ENCODE measurements around the gene P2RX1. TPM values are rescaled to one million over a fixed set of nuclear protein-coding genes. Genes with fewer than 3 reads are reported as not detected.

P2RX1 gene
- total RNA-seq, 4 donors from 2014 or later, result 0.87 to 8.6 (median 4.9) TPM

DNA sequence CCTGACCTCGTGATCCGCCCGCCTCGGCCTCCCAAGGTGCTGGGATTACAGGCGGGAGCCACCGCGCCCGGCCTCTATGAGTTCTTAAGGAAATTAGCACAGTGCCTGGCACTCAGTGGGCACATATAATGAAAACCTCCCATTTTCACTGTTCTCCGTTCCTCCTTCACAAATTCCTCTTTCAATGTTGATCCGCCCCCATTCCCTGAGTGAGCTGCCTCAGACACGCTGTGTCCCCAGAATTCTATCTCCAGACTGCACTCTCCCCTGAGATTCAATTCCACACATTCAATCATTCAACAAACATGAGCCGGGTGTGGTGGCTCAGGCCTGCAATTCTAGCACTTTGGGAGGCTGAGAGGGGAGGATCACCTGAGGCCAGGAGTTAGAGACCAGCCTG lies 7.0 kb downstream of the P2RX1 start:
- no peaks in the 10 kb centered on the region for H3K27me3 ChIP-seq
- no peak overlapping the region for H3K27ac ChIP-seq
- H3K36me3 ChIP-seq, result no peaks in the 10 kb centered on the region
- H3K4me3 ChIP-seq, result no peak overlapping the region
- H3K9me3 ChIP-seq, result no peaks in the 10 kb centered on the region
- 82 to 83% methylated on average over 12 of the region's 12 CpGs for WGBS, 2 donors
- no peak for TF ChIP-seq EP300 (IDR thresholded peaks at IDR 0.05)
- TF ChIP-seq, protein P1, sequence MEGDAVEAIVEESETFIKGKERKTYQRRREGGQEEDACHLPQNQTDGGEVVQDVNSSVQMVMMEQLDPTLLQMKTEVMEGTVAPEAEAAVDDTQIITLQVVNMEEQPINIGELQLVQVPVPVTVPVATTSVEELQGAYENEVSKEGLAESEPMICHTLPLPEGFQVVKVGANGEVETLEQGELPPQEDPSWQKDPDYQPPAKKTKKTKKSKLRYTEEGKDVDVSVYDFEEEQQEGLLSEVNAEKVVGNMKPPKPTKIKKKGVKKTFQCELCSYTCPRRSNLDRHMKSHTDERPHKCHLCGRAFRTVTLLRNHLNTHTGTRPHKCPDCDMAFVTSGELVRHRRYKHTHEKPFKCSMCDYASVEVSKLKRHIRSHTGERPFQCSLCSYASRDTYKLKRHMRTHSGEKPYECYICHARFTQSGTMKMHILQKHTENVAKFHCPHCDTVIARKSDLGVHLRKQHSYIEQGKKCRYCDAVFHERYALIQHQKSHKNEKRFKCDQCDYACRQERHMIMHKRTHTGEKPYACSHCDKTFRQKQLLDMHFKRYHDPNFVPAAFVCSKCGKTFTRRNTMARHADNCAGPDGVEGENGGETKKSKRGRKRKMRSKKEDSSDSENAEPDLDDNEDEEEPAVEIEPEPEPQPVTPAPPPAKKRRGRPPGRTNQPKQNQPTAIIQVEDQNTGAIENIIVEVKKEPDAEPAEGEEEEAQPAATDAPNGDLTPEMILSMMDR (IDR thresholded peaks at IDR 0.05), result no peak
- no peak for DNase-seq (ENCODE audit: low spot score in 2 of 2)
- peaks cover 0 to 9% (median 3%) of the 10 kb centered on the region in 4 donors for H3K4me1 ChIP-seq

DNA sequence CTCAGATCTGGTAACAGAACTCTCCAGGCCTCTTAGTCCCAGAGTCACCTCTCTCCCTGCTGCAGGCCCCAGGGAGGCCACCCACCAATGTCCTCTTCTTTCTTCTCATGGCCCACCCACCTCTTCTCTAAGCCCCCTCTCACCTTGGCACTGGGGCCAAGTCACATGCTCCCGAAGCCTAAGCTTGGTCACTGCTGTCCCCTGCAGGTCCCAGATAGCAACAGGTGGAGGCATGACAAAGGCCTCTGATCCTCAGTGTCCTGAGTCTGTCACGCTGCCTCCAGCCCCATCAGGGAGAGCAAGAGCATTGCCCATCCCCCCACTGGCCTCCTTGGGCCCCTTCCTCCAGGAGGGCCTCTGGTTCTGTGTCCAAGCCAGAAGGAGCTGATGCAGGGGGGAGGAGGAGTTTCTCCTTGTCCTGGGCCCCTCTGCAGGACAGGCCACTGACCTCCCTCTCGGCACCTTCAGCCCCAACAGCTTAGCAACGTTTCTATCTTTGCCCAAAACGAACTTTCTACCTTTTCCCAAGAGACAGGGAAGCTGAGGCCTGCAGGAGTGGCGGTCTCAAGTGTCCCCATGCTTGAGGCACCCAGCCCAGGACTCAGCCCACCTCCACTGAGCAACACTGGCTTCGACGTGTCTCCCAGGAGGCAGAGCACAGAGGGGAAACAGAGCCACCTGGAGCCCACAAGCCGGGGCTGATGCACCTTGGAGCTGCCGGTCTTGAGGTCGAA lies 8.6 kb downstream of the P2RX1 start:
- H3K27ac ChIP-seq, result no peak overlapping the region
- 69% methylated on average over 11 of the region's 11 CpGs for WGBS, 2 donors

DNA sequence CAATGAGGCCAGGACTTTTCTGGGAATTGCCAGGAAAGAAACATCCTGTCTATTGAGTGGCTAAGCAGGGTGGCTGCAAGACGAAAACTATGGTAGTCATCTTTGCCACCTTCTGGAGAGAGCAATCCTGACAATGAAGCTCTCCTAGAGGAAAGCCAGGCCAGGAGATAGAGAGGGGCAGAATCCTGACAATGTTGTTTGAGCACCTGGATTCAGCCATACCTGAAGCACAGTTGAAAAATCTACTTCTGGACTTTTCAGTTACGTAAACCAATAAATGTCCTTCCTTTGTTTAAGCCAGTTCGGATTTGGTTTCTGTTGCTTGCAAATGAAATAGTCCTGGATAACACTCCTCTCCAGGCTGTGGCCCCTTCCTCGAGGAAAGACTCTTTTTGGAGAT lies 9.4 kb downstream of the P2RX1 start:
- WGBS, 2 donors, result 88 to 89% methylated on average over 4 of the region's 4 CpGs
- no peaks in the 10 kb centered on the region for H3K9me3 ChIP-seq

More for the DNA sequence above, 8.6 kb downstream of the P2RX1 start:
- Histone ChIP-seq H3K9me3 (no peaks in the 10 kb centered on the region), H3K4me3 (no peak overlapping the region), H3K27me3 (no peaks in the 10 kb centered on the region), H3K4me1 (no peaks in the 10 kb centered on the region), H3K36me3 (no peaks in the 10 kb centered on the region)
- no peak for DNase-seq (ENCODE audit: low spot score in 2 of 2)
- TF ChIP-seq POLR2A (IDR thresholded peaks at IDR 0.05), result no peak

DNA sequence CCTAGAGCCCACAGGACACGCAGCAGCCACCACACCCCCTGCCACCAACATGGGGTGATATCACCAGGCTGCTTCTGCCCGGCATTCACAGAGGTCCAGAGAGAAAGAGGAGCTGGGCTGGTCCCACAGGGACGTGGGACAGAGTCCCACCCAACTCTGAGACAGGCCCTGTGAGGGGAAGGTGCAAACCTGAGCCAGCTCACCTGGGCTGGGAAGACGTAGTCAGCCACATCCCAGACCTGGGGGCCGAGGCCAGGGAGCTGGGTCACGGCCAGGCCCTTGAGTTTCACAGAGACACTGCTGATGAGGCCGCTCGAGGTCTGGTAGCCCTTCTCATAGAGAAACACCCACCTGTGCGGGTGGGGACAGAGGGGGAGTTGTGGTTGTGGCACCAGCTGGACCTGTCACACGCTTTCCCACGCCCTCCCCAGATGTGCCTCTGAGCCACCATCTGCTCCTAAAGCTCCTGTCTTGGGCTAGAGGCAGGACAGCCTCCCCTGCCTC lies 11.2 kb downstream of the P2RX1 start:
- no peaks in the 10 kb centered on the region for H3K27me3 ChIP-seq
- WGBS, 2 donors, result 73 to 88% methylated on average over 7 to 11 of the region's 11 CpGs
- no peak for DNase-seq (ENCODE audit: low spot score in 2 of 2)
- H3K27ac ChIP-seq, result no peak overlapping the region
- no peaks in the 10 kb centered on the region for H3K36me3 ChIP-seq
- no peak overlapping the region for H3K4me3 ChIP-seq
- no peaks in the 10 kb centered on the region for H3K4me1 ChIP-seq
- H3K9me3 ChIP-seq, result no peaks in the 10 kb centered on the region
- TF ChIP-seq, protein P1 (IDR thresholded peaks at IDR 0.05), result no peak
- no peak for TF ChIP-seq EP300 (IDR thresholded peaks at IDR 0.05)
- TF ChIP-seq POLR2A (IDR thresholded peaks at IDR 0.05), result no peak

More for the DNA sequence above, 9.4 kb downstream of the P2RX1 start:
- DNase-seq (ENCODE audit: low spot score in 2 of 2), result no peak
- no peaks in the 10 kb centered on the region for H3K36me3 ChIP-seq
- H3K27ac ChIP-seq, result no peak overlapping the region
- no peak overlapping the region for H3K4me3 ChIP-seq
- TF ChIP-seq POLR2A (IDR thresholded peaks at IDR 0.05) (no peak), EP300 (IDR thresholded peaks at IDR 0.05) (no peak)
- TF ChIP-seq, protein P1 (IDR thresholded peaks at IDR 0.05), result no peak
- H3K4me1 ChIP-seq, result no peaks in the 10 kb centered on the region
- H3K27me3 ChIP-seq, result no peaks in the 10 kb centered on the region

DNA sequence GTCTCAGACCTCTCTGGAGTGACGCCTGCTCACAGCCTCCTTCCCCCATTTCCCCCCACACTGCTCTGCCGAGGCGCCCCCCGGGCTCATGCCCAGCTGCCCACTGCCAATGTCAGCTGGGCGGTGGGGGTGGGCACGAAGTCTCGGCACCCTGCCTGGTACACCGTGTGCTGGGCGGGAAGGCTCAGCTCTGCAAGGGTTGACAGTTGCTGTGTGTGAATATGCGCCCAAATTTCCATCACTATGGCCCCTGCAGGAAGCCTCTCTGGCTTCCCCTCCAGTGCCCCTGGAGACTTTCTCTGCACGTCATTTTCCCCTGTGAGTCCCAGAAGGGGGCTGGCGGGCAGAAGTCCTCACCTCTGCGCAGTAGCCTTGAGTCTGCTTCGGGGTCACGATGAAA lies 11.8 kb downstream of the P2RX1 start:
- WGBS, 2 donors, result 65 to 69% methylated on average over 6 to 15 of the region's 15 CpGs
- TF ChIP-seq, protein P1 (IDR thresholded peaks at IDR 0.05), result no peak
- TF ChIP-seq EP300 (IDR thresholded peaks at IDR 0.05), result no peak
- no peak for TF ChIP-seq POLR2A (IDR thresholded peaks at IDR 0.05)
- H3K36me3 ChIP-seq, result no peaks in the 10 kb centered on the region
- no peak overlapping the region for H3K4me3 ChIP-seq
- H3K27me3 ChIP-seq, result no peaks in the 10 kb centered on the region
- DNase-seq (ENCODE audit: low spot score in 2 of 2), result no peak
- H3K4me1 ChIP-seq, result no peaks in the 10 kb centered on the region
- H3K9me3 ChIP-seq, result no peaks in the 10 kb centered on the region
- no peak overlapping the region for H3K27ac ChIP-seq
